ENCODE measurements around the gene PDGFA. TPM values are rescaled to one million over a fixed set of nuclear protein-coding genes. Genes with fewer than 3 reads are reported as not detected.

The PDGFA gene
- total and polyA plus RNA-seq, 2 experiments from 2014 or later, result 4.7 to 8.4 TPM

DNA sequence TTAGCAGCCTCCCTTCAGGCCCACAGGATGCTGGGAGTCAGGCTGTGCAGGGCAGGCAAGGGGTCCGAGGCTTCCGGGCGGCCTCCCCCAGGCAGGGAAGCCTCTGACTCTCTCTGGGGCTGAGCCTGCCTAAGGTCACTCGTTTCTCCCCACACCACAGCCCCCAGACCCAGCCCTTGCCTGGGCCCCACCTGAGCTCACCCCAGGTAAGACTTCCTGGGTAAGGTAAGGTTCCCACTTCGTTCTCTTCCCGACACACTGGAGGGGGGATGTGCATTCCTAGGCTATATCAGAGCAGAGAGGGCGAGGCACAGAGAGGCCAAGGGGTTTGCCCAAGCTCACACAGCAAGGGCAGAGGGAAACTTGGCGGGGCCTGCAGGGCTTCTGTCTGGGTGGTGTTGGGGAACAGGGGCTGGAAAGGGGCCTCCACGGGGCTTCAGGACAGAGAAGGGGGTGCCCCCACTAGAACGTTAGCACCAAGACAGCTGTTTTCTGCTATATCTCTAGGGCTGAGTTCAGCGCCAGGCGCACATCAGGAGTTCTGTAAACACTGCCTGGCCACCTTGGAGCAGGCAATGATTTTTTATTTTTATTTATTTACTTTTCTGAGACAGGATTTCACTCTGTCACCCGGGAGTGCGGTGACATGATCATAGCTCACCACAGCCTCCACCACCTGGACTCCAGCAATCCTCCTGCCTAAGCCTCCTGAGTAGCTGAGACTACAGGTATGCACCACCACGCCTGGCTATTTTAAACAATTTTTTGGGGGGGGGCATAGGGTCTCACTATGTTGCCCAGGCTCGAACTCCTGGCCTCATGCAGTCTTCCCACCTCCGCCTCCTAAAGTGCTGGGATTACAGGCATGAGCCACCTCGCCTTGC, 24.9 kb upstream of the PDGFA start:
- H3K27ac ChIP-seq, result no peak overlapping the region
- H3K9me2 ChIP-seq (ENCODE audit: insufficient read depth), result no peaks in the 10 kb centered on the region
- DNase-seq, result no peak
- H3F3A ChIP-seq (ENCODE audit: insufficient read depth), result no peaks in the 10 kb centered on the region; the same call in none of the 2 replicates
- H3K9me3 ChIP-seq (ENCODE audit: low read depth), result no peaks in the 10 kb centered on the region
- no peak overlapping the region for H3K9ac ChIP-seq
- TF ChIP-seq EZH2 (IDR thresholded peaks at IDR 0.05; ENCODE audit: insufficient read depth, poor library complexity, severe bottlenecking) (no peak), EZH2phosphoT487 (IDR thresholded peaks at IDR 0.05; ENCODE audit: insufficient read depth, low read depth) (no peak)
- in situ Hi-C loops (cut with MboI), result no loop called here
- H2AFZ ChIP-seq, result no peak overlapping the region
- H3K4me1 ChIP-seq (ENCODE audit: insufficient read depth), result peaks cover 16% of the 10 kb centered on the region
- no peaks in the 10 kb centered on the region for H4K20me1 ChIP-seq (ENCODE audit: insufficient read depth)
- H3K4me3 ChIP-seq, result no peak overlapping the region
- 80 to 82% methylated on average over 17 to 18 of the region's 18 CpGs for WGBS, 2 experiments (ENCODE audit: low coverage in 1 of 2, low lambda C conversion rate in 2 of 2, missing lambda C conversion rate in 2 of 2)
- H3K4me2 ChIP-seq (ENCODE audit: unreplicated experiment), result no peak overlapping the region
- H3K79me2 ChIP-seq (ENCODE audit: insufficient read depth), result no peaks in the 10 kb centered on the region
- H3K36me3 ChIP-seq (ENCODE audit: low read depth), result no peaks in the 10 kb centered on the region
- H3K27me3 ChIP-seq (replicated peaks; ENCODE audit: insufficient read depth), result no peaks in the 10 kb centered on the region

- Histone ChIP-seq H3K9me3 (ENCODE audit: low read depth) (no peaks in the 10 kb centered on the region), H2AFZ (no peak overlapping the region), H3K27me3 (replicated peaks; ENCODE audit: insufficient read depth) (no peaks in the 10 kb centered on the region), H3K4me1 (ENCODE audit: insufficient read depth) (peaks cover 22% of the 10 kb centered on the region), H3K36me3 (ENCODE audit: low read depth) (no peaks in the 10 kb centered on the region), H3K4me3 (no peak overlapping the region), H3K79me2 (ENCODE audit: insufficient read depth) (no peaks in the 10 kb centered on the region), H3F3A (ENCODE audit: insufficient read depth) (no peaks in the 10 kb centered on the region; the same call in none of the 2 replicates), H3K4me2 (ENCODE audit: unreplicated experiment) (no peak overlapping the region), H3K9me2 (ENCODE audit: insufficient read depth) (no peaks in the 10 kb centered on the region), H3K9ac (peak overlapping the region; percentile 65; the same call in 1 of the 2 replicates), H4K20me1 (ENCODE audit: insufficient read depth) (no peaks in the 10 kb centered on the region), H3K27ac (peak overlapping the region; percentile 73)
- no peak for TF ChIP-seq EZH2phosphoT487 (IDR thresholded peaks at IDR 0.05; ENCODE audit: insufficient read depth, low read depth)
- TF ChIP-seq EZH2 (IDR thresholded peaks at IDR 0.05; ENCODE audit: insufficient read depth, poor library complexity, severe bottlenecking), result no peak
- in situ Hi-C loops (cut with MboI), result no loop called here
- peak; percentile 24 for DNase-seq
- WGBS, 2 experiments (ENCODE audit: low coverage in 1 of 2, low lambda C conversion rate in 2 of 2, missing lambda C conversion rate in 2 of 2), result 46 to 55% methylated on average over 17 of the region's 18 CpGs
Observed at GRCh38 chr7:543501-544337, 24.1 kb upstream of the PDGFA start.

GRCh38 chr7:542713-543500, 23.3 kb upstream of the PDGFA start:
- Histone ChIP-seq H3K9me2 (ENCODE audit: insufficient read depth) (no peaks in the 10 kb centered on the region), H2AFZ (peak overlapping the region; percentile 20), H3K27ac (peak overlapping the region; percentile 73), H4K20me1 (ENCODE audit: insufficient read depth) (no peaks in the 10 kb centered on the region), H3K9me3 (ENCODE audit: low read depth) (no peaks in the 10 kb centered on the region), H3K4me2 (ENCODE audit: unreplicated experiment) (peak overlapping the region; percentile 19), H3K4me3 (no peak overlapping the region), H3K36me3 (ENCODE audit: low read depth) (no peaks in the 10 kb centered on the region), H3K9ac (peak overlapping the region; percentile 65), H3K79me2 (ENCODE audit: insufficient read depth) (no peaks in the 10 kb centered on the region), H3K4me1 (ENCODE audit: insufficient read depth) (peaks cover 30% of the 10 kb centered on the region), H3F3A (ENCODE audit: insufficient read depth) (no peaks in the 10 kb centered on the region; the same call in none of the 2 replicates), H3K27me3 (replicated peaks; ENCODE audit: insufficient read depth) (no peaks in the 10 kb centered on the region)
- WGBS, 2 experiments (ENCODE audit: low coverage in 1 of 2, low lambda C conversion rate in 2 of 2, missing lambda C conversion rate in 2 of 2), result 15% methylated on average over 23 to 26 of the region's 27 CpGs
- TF ChIP-seq EZH2 (IDR thresholded peaks at IDR 0.05; ENCODE audit: insufficient read depth, poor library complexity, severe bottlenecking), result no peak
- no peak for TF ChIP-seq EZH2phosphoT487 (IDR thresholded peaks at IDR 0.05; ENCODE audit: insufficient read depth, low read depth)
- in situ Hi-C loops (cut with MboI), result no loop called here
- peak; percentile 95 for DNase-seq

Data from GM23248 (cell line).